HG03103 (cell line): Measurements from ENCODE around the gene BRIP1.
A peak's percentile ranks its signal among the peaks of the same experiment; 100 is the strongest.
"Not testable (repeated sequence)": the region's sequence is repeated elsewhere in the genome, so short reads cannot be mapped to it uniquely, and the experiment has no call there.

Experiments
- ATAC-seq: cut with Tn5 transposase; IDR thresholded peaks from one replicate; pipeline ENCODE4 v1.9.1; 2021; ENCODE audit warnings: low read depth; ENCODE audit not compliant: unreplicated experiment

BRIP1 gene

DNA sequence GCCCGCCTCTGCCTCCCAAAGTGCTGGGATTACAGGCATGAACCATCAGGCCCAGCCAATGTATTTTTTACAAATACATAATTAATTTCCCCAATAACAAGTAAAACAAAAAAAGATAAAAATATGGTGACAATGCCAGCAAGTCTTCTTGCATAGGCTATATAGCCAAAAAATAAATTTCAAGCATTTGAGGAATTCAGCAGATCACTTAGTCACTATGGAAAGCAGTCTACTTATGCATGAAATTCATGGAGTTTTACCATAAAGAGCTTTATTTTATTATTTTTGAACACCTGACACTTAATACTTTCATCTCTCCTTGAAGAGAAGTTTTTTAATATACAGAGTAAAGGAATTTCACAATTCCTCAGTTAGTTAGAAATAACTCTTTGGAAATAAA is 56.4 kb downstream of the BRIP1 start:
- no peak for ATAC-seq

DNA sequence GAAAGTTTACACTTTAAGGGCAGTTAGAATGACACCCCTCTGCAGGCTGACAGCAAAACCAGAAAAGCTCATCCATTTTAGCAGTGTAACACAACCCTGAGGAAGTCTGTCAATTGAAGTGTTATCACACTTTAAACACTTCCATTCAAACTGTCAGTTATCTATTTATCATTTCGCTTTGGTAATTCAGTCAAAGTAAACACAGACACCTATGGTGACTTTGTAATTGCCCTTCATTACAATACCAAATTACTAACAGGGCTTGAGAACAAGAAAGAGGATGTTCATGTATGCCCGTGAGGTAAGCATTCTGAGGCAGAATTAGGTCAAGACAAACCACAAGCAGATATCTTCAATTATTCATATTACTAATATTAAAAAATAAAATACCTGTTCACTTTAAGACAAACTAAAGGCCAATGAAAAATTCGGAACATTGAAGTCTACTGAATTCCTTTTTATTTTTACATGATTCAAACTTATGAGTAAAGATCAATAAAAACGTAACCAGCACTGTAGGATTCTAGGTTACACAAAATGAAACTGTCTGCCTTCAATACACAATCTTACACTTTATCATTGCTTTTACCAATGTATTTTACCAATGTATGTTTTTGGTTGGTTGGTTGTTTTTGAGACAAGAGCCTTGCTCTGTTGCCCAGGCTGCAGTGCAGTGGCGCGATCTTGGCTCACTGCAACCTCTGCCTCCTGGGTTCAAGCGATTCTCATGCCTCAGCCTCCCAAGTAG is 57.1 kb downstream of the BRIP1 start:
- no peak for ATAC-seq

DNA sequence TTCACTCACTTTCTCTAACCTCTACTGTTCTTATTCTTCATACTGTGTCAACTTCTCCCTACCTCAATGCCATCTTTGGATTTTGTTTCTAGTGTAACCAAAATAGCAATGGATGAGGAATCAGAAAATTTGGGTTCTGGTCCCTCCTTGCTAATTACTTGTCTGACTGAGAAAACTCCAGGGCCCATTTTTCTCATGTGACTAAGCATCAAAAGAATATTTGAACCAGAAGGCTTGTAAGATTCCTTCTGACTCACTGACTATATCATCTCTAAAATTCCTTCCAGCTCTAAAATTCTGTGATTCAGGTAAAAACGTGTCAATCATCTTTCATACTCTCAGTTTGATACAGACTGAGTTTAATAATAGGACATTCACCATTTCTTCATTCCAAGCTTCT is 57.9 kb downstream of the BRIP1 start:
- ATAC-seq = no peak

DNA sequence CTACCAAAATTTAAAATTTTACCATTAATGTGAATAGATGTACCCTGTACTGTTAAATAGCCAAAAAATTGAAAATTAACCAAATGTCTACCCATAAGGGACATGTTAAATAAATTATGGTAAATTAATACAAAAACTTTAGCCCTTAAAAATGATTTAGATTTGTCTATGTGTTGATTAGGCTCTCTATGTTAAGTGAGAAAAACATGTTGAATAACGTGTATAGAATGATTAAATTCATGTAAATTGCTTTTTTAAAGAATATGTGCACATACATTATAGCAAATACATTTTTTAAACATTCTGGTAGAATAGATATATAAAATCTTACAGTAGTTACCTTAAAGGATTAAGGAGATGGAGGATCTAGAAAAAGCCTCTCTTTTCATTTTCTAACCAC is 59.5 kb downstream of the BRIP1 start:
- no peak for ATAC-seq

DNA sequence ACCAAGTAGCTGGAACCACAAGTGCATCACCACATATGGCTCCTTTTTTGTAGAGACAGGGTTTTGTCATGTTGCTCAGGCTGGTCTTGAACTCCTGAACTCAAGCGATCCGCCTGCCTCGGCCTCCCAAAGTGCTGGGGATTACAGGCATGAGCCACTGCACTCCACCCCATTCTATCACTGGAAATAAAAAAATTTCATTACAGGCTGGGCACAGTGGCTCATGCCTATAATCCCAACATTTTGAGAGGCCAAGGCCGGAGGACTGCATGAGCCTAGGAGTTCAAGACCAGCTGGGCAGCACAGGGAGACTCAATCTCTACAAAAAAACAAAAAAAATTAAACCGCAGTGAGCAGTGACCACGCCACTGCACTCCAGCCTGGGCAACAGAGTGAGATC is 60.1 kb downstream of the BRIP1 start:
- no peak for ATAC-seq

DNA sequence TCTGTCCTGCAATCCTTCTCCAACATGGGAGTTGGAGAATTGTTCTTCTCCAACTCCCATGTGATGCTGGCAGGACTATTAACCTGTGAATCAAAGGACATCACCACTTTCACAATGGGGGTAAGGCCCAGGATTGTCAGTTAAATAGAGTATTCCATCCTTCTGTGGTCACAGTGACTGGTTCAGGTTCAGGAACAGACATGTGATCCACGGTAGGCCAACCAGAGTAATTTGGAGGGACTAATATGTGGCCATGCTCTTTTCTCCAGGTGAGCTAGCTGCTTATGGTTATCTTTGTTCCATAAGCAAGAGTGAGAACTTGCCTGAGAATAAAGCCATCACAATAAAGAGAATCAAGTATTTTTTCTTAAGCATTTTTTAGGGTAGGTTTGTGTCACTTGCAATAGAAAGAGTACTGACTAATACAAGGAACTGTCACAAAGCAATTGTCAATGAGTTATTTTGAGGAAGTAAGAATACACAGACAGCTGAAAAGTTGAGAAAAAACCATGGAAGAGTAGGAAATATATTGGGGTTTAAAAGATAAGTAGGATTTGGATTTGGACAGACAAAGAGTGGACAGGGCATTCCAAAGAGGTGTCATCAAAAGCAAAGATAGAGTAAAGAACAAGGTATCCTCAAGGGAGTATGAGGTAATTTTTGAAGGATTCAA is 63.4 kb downstream of the BRIP1 start:
- ATAC-seq = no peak

DNA sequence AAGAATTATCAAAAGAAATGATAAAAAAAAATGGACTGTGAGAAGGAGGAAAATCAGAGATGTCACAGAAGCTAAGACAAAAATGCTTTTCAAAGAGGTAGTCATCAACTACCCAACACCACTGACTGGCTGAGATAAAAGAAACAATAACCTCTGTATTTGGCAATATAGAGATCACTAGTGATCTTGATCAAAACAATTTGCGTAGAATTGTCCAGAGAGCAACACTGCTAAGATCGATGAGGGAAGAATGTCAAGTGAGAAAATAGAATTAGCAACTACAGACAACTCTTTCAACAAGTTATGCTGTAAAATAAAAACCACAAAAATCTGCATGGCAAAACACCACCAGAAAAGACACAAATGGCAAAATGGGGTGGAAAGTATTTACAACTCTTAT is 66.0 kb downstream of the BRIP1 start:
- no peak for ATAC-seq

DNA sequence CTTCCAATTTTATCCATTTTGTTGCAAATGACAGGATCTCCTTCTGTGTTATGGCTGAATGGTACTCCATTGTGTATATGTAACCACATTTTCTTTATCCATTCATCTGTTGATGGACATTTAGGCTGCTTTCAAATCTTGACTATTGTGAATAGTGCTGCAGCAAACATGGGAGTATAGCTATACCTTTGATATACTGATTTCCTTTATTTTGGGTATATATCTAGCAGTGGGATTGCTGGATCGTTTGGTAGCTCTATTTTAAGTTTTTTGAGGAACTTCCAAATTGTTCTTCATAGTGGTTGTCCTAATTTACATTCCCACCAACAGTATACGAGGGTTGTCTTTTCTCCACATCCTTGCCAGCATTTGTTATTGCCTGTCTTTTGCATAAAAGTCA is 67.8 kb downstream of the BRIP1 start:
- ATAC-seq = no peak

DNA sequence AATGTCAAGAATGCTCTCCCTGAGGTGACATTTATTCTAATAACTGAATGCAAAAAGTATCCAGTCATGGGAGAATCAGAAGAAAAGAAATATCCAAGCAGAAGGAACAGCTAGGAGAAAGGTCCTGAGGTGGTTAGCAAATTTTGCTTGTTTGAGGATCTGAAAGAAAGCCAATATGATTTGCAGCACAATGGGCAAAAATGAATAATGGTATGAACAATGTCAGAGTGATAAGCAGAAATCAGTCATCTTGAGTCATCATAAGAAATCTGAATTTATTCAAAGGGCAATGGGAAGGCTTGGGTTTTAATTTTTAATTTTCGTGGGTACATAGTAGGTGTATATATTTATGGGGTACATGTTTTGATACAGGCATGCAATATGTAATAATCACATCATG is 68.5 kb downstream of the BRIP1 start:
- ATAC-seq = no peak

DNA sequence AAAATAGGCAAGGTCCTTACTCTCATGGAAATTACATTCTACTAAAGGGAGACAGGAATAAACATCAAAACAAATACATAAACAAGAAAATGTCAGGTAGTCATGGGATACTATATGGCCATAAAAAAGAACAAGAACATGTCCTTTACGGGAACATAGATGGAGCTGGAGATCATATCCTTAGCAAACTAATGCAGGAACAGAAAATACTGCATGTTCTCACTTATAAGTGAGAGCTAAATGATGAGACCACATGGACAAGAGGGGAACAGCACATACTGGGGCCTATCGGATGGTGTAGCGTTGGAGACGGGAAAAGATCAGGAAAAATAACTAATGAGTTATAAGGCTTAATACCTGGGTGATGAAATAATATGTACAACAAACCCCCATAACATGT is 69.1 kb downstream of the BRIP1 start:
- no peak for ATAC-seq

DNA sequence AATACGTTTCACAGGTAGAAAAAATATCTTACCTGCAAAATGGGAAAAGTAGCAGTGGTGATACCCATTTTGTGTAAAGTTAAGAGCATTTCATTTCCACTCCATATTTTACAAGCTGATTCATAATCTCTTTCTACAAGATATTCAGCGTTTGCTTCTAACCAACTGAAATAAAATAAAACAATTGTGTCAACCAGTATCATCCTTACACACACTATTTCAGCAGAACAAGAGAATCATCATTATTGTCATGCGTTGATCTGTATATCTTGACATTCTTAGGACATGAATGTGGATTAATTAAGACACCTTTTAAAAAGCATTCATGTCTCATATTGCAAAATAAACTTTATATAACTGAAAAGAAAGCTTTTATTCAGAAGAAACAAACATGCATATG is 69.8 kb downstream of the BRIP1 start:
- ATAC-seq = no peak

DNA sequence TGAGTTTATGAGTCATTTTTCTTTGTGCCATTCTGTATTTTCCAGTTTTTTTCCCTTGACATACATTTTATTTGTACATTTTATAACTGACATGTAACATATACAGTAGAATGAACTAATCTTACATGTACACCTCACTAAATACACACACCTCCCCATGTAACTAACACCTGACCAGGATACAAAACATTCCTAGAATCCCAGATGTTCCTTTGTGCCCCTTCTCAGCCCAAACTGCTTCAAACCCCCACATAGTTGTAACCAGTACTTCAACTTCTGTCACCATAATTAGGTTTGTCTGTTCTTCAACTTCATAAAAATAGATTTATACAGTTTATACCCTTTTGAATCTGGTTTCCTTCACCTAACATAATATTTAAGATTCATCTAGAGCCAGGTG is 73.5 kb downstream of the BRIP1 start:
- no peak for ATAC-seq

DNA sequence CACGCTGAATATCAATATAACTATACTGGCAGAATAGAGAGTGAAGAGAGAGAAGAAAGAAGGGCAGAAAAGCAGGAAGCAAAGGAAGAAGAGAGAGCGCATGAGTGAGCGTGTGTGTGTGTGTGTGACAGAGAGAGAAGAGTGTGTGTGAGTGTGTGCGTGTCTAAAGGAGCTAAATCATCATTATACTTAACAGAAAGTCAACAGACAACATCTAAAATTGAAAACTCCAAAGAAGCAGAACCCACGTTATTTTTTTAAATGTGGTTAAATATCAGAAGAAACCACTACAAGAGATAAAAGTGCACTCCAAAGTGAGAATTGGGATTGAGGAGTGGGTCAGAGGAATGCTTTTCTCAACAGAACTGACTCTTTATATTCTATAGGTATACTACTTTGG is 77.2 kb downstream of the BRIP1 start:
- ATAC-seq = no peak

DNA sequence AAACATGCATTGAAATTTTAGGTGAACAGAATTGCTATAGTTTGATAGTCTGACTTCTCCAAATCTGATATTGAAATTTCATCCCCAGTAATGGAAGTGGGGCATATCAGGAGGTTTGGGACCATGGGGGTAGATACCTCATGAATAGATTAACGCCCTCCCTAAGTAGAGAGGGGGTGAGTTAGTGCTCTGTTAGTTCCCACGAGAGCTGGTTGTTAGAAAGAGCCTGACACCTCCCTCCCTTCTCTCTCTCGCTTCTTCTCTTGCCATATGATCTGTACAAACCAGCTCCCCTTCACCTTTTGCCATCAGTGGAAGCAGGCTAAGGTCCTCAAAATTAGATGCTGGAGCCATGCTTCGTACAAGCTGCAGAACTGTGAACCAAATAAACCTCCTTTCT is 78.8 kb downstream of the BRIP1 start:
- no peak for ATAC-seq

DNA sequence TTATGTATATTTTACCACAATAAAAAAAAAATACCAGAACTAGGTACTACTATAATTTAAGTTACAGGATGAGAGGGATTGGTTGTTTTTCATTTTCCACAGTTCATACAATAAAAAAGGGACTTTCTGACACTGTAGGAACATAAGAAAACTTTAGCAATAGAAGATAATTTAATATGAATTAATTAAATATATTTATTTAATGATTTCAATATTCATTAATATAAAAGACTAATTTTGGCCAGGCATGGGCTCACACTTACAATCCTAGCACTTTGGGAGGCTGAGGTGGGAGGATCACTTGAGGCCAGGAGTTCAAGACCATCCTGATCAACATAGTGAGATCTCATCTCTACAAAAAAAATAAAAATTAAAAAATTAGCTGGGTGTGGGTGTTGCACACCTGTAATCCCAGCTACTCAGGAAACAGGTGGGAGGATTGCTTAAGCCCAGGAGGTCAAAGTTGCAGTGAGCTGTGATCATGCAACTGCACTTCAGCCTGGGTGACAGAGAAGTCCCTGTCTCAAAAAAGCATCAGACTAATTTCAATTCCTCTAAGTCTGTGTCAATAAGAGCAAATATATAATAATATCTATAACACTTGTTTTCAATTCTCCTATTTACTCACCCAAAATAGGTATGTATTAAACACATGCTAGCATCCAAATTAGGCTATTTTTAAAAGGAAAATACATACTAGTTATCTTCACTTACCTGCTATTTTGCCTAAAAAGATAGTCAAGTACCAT is 79.6 kb downstream of the BRIP1 start:
- ATAC-seq = peak; percentile 56

DNA sequence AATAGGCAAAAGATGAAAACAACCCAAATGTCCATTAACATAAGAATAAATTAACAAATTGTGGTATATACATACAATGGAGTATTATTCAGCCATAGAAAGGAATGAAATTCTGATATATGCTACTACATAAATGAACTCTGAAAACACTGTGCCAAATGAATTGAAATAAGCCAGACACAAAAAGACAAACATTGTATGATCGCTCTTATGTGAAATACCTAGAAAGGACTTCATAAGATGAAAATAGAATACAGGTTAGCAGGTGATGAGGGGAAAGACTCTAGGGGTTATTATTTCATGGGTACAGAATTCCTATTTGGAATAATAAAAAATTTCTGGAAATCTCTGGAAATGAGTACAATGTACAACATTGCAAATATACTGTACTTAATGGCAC is 80.2 kb downstream of the BRIP1 start:
- ATAC-seq = no peak

DNA sequence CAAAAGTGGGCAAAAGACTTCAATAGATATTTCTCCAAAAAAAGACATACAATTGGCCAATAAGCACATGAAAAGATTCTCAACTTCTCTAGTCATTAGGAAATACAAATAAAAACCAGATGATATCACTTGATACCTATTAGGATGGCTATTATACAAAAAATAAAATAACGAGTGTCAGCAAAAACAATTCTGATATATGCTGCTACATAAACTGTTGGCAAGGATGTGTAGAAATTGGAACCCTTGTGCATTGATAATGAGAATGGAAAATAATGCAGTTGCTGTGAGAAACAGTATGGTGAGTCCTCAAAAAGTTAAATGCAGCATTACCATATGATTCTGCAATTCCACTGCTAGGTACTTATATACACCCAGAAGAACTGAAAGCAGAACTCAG is 80.6 kb downstream of the BRIP1 start:
- ATAC-seq = no peak

DNA sequence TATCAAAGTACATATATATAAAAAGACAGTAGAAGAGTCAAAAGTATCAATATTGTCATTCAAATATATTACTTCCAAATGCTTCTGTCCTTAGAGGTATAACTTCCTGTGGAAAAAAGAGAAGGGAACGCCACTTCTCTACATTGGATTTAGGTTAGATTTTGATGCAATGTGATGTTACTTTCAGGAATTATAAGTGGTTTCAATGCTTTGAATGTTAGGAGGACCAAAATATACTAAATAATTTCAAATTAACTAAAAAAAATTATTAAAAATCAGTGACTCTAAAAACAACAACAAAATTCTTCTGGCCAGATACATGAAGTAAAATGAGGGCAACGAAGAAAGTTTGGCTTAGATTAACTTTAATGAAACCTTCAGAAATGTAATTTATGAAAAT is 88.0 kb downstream of the BRIP1 start:
- no peak for ATAC-seq

DNA sequence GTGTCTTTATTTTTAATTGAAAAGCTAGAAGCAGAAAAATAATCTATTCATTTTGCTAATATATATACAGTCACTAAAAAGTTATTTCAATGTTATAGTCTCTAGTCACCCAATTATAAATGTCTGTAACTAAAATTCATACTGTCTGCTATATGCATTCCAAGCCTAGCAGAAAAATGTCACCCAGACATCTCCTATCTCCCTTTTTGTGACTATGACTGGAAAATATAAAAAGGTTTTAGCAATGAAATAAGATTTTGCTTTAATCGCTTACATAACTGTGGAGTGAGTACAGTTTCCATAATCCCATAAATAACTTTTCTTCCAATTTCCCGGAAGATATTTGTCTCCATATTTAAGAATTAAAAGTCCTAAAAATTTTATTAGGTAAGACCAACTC is 88.6 kb downstream of the BRIP1 start:
- no peak for ATAC-seq

DNA sequence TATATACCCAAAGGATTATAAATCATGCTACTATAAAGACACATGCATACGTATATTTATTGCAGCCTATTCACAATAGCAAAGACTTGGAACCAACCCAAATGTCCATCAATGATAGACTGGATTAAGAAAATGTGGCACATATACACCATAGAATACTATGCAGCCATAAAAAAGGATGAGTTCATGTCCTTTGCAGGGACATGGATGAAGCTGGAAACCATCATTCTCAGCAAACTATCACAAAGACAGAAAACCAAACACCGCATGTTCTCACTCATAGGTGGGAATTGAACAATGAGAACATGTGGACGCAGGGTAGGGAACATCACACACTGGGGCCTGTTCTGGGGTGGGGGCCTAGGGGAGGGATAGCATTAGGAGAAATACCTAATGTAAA is 89.2 kb downstream of the BRIP1 start:
- not testable (repeated sequence) for ATAC-seq

DNA sequence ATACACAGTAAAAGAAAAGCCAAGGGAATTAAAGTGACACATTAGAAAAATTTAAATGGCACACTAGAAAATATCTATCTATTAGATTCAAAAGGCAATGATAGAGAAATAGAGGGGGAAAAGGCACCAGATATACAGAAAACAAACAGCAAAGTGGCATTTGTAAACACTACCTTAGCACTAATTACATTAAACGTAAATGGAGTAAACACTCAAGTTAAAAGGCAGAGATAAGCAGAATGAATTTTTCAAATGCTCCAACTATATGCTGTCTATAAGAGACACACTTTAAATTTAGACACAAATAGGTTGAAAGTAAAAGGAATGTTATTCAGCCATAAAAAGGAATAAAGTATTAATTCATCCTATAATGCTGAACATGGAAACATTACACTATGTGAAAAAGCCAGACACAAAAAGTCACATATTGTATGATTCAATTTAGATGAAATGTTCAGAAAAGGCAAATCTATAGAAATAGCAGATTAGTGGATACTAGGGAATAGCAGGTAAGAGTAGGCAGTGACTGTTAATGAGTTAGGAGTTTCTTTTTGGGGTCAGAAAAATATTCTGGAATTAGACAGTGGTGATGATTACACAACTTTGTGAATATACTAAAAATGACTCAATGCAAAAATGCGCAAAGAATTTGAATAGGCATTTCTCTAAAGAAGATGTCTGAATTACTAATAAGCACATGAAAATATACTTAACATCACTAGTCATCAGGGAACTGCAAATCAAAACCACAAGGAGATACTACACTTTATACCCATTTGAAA is 92.4 kb downstream of the BRIP1 start:
- no peak for ATAC-seq
